ENCODE results near the gene OR2V2.

Gene OR2V2

DNA sequence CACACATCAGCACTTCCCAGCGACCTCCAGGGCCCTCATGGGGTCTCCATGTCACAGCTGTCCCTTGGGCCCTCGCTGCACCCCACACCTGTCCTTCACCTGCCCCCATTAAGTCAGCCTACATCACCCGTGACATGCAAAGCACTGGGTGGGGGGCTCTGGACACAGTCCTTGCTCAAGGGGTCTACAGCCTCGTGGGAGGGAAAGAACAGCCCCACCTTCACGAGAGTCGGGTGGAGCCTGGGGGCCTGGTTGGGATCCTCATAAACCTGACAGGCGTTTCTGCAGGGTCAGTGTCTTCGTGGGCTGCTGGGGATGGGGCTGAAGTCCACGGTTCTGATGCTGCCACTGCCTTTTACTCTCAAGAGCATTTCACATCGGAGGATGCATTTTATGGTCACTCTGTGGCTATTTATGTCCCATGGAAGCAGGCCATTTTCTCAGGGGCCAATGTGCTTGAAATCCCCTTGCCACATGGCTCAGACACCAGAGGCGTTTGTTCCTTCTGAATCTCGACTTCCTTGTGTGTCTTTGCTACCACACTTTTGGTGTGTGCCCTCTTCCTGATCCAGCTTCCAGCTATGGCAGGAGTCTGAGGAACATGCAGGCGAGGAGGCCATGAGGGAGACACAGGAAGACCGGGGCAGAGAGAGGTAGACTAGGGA lies 16.4 kb upstream of the OR2V2 start, which contains the start of gene OR2V1:
OR2V1 (minus strand) TSS at position 338 of the 665 bp plus-strand sequence. CDS start 5,865 bp downstream, outside the sequence.
- TF ChIP-seq, protein P1, sequence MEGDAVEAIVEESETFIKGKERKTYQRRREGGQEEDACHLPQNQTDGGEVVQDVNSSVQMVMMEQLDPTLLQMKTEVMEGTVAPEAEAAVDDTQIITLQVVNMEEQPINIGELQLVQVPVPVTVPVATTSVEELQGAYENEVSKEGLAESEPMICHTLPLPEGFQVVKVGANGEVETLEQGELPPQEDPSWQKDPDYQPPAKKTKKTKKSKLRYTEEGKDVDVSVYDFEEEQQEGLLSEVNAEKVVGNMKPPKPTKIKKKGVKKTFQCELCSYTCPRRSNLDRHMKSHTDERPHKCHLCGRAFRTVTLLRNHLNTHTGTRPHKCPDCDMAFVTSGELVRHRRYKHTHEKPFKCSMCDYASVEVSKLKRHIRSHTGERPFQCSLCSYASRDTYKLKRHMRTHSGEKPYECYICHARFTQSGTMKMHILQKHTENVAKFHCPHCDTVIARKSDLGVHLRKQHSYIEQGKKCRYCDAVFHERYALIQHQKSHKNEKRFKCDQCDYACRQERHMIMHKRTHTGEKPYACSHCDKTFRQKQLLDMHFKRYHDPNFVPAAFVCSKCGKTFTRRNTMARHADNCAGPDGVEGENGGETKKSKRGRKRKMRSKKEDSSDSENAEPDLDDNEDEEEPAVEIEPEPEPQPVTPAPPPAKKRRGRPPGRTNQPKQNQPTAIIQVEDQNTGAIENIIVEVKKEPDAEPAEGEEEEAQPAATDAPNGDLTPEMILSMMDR (IDR thresholded peaks at IDR 0.05; ENCODE audit: low read depth, low read length): no peak
- DNase-seq (ENCODE audit: low read depth in 2 of 2): no peak
- no peak within 1 kb of the TSS for H3K4me3 ChIP-seq (replicated peaks in 1 of 2; ENCODE audit: low read depth in 2 of 2, low read length in 2 of 2)

DNA sequence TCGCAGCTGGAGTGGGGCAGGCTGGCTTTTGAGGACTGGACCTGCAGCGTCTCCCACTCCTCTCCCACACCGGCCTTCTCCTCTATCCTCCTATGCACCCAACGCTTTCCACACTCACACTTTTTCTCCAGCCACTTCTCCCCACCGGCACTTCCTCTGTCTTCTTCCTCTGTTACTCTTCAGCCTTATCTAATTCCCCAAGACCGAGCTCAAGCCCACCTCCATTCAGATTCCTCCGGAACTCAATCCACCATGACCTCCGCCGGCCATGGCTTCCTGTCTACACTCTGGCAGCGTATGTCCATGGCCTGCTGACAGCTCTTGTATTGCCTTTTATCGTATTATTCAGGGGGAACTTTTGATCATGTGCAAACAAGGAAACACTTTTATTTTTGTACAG lies 15.9 kb upstream of the OR2V2 start:
- H3K4me3 ChIP-seq (replicated peaks in 1 of 2; ENCODE audit: low read depth in 2 of 2, low read length in 2 of 2): no peak overlapping the region
- TF ChIP-seq, protein P1 (IDR thresholded peaks at IDR 0.05; ENCODE audit: low read depth, low read length): no peak
- DNase-seq (ENCODE audit: low read depth in 2 of 2): no peak

DNA sequence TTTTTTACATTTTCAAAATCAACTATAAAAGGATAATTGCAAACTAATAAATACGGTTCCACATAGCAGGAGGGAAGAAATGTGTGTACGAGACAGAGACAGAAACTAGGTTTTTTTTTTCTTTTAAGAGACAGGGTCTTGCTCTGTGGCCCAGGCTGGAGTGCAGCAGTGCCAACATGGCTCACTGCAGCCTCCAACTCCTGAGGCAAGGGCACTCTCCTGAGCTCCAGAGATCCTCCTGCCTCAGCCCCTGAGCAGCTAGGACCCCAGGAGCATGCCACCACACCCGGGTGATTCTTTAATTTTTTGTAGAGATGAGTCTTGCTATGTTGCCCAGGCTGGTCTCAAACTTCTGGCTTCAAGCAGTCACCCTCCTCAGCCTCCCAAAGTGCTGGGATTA lies 14.3 kb upstream of the OR2V2 start:
- no peak overlapping the region for H3K4me3 ChIP-seq (replicated peaks in 1 of 2; ENCODE audit: low read depth in 2 of 2, low read length in 2 of 2)
- TF ChIP-seq, protein P1 (IDR thresholded peaks at IDR 0.05; ENCODE audit: low read depth, low read length): no peak
- DNase-seq (ENCODE audit: low read depth in 2 of 2): no peak

DNA sequence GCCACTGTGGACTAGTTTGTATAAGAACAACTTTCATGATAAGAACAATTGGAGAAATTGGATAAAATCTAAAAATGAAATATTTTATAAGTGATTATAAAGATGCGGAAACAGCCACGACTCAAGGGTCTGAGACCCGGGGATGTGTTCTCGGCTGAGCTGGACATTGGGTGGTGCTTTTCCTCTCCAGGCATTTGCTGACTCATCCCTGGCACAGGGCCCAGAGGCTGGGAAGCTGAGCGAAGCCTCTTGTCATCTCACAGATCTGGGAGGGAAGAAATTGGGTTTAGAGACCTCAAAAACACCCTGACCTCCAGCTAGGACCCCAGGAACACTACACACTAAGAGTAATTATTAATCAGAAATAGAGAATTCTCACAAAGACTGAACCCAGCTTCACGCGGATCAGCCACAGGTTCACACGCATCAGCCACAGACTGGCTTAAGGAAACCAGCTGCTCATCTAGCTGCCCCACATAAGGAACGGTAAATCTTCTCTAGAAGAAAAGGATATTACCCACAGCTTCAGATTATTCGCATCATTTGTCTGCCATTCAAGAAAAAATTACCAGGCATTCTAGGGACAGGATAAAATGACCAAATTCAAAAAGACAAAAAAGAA lies 13.7 kb upstream of the OR2V2 start:
- TF ChIP-seq, protein P1 (IDR thresholded peaks at IDR 0.05; ENCODE audit: low read depth, low read length): no peak
- DNase-seq (ENCODE audit: low read depth in 2 of 2): peak; percentile 62 to 86
- H3K4me3 ChIP-seq (replicated peaks in 1 of 2; ENCODE audit: low read depth in 2 of 2, low read length in 2 of 2): no peak overlapping the region

DNA sequence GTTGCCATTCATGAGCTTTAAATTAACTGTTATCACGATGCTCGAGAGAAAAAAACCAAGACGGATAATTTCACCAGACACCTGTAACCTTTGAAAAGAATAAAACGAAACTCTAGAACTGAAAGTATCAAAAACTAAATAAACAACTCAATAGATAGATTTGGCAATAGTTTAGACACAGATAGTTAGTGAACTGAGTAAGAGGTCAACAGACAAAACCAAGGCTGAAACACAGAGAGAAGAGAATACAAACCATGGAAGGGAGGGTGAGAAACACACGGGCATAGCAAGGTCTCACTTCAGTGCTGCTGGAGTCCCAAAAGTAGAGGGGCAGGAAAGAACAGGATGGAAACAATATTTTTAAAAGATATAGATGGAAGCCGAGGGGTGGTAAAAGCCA lies 13.1 kb upstream of the OR2V2 start:
- no peak overlapping the region for H3K4me3 ChIP-seq (replicated peaks in 1 of 2; ENCODE audit: low read depth in 2 of 2, low read length in 2 of 2)
- DNase-seq (ENCODE audit: low read depth in 2 of 2): no peak
- TF ChIP-seq, protein P1 (IDR thresholded peaks at IDR 0.05; ENCODE audit: low read depth, low read length): no peak

DNA sequence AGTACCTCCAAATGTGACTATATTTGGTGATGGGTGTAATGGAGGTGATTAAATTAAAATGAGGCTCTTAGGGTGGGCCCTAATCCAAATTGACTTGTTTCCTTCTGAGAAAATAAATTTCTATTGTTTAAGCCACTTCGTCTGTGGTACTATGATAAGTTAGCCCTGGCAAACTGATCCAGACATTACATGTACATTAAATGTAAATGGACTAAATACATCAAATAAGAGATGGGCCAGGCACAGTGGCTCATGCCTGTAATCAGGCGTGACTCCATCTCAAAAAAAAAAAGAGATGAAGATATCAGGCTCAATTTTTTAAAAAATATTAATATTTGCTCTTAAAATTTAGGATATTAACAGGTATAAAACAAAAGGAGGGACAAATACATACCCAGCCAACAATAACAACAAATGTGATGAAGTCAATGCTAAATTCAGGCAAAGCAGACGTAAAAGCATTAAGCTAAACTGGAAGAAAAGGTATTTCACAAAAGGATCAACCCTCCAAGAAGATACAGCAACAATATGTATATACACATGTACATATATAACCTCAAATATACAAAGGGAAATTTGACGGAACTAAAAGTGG lies 10.9 kb upstream of the OR2V2 start:
- TF ChIP-seq, protein P1 (IDR thresholded peaks at IDR 0.05; ENCODE audit: low read depth, low read length): no peak
- no peak for DNase-seq (ENCODE audit: low read depth in 2 of 2)

More for the DNA sequence above, 10.9 kb upstream of the OR2V2 start:
- no peak overlapping the region for H3K4me3 ChIP-seq (replicated peaks in 1 of 2; ENCODE audit: low read depth in 2 of 2, low read length in 2 of 2)
